ENCODE data around the gene MRPL55.

DNA sequence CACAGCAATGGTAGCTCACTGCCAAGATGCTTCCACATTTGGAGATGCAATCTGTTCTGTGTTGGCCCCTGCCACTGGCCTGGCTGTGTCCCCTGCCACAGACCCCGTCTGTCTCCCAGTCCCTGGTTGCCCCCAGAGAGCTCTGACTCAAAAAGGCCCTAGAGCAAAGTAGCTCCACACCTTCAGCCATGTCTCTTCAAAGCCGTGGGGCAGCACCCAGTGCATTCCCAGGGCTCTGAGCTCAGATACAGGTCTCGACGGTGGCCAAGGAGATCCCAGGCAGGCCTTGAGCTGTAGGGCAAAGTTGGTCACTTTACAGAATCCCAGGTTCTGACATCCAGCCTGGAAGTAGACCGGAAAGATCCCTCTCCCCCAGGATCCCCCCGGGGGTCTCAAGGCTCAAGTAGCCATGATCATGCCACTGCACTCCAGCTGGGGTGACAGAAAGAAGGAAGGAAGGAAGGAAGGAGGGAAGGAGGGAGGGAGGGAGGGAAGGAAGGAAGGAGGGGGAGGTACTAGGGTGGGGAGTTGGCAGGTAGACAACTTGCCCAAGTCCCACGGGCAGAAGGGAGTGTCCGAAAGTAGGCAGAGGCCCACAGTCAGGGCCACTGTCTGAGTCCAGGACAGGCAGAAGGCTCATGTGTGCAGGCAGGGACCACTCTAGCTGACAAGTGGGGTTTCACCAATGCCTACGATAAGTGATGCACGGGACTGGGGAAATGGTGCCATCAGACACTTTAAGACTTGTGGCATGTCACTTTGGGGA, 31.4 kb downstream of the MRPL55 start:
- TF ChIP-seq, protein P1, sequence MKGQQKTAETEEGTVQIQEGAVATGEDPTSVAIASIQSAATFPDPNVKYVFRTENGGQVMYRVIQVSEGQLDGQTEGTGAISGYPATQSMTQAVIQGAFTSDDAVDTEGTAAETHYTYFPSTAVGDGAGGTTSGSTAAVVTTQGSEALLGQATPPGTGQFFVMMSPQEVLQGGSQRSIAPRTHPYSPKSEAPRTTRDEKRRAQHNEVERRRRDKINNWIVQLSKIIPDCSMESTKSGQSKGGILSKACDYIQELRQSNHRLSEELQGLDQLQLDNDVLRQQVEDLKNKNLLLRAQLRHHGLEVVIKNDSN (IDR thresholded peaks at IDR 0.05): no peak
- no peak for TF ChIP-seq FOXM1 (IDR thresholded peaks at IDR 0.05; ENCODE audit: borderline replicate concordance, low read depth)
- no peak for TF ChIP-seq ZBTB7A (IDR thresholded peaks at IDR 0.05; ENCODE audit: low read depth)
- no peak for TF ChIP-seq CEBPB (IDR thresholded peaks at IDR 0.05)
- no peak for TF ChIP-seq EP300 (IDR thresholded peaks at IDR 0.05; ENCODE audit: borderline replicate concordance)
- TF ChIP-seq NFIC (IDR thresholded peaks at IDR 0.05): no peak
